PC-9 (cell line): ENCODE data around the gene MBOAT2.

Source experiments
- EZH2 ChIP-seq: fragments of 200-600 bp; sonication (generic); IDR thresholded peaks from 2 replicates; pipeline ENCODE4 v1.8.0; 2017; ENCODE audit warnings: antibody characterized with exemption, low read depth
- TF ChIP-seq, protein P1 (sequence below): fragments of 200-600 bp; sonication (generic); conservative IDR thresholded peaks from 2 replicates; pipeline ENCODE4 v1.6.1; 2017; ENCODE audit warnings: mixed run types, antibody characterized with exemption, mild to moderate bottlenecking, moderate library complexity

DNA sequence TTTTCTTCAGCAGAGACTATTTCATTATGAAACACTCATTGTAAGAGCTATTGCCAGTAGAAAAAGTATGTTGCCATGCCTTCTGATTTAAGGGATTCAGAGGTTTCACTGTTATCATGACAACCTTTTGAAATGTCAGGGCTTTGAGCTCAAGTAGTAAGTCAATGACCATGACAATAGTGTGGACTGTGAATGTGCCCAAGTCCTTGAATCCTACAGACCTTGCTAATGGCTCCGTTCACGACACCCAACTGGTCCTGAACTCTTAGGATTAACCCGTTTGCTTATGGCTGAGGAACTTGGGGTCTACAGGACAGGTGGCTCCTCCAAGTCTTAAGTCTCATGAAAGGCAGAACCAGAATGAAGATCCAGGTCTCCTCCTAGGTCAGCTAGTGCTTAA, 148.5 kb downstream of the MBOAT2 start:
- TF ChIP-seq, protein P1, sequence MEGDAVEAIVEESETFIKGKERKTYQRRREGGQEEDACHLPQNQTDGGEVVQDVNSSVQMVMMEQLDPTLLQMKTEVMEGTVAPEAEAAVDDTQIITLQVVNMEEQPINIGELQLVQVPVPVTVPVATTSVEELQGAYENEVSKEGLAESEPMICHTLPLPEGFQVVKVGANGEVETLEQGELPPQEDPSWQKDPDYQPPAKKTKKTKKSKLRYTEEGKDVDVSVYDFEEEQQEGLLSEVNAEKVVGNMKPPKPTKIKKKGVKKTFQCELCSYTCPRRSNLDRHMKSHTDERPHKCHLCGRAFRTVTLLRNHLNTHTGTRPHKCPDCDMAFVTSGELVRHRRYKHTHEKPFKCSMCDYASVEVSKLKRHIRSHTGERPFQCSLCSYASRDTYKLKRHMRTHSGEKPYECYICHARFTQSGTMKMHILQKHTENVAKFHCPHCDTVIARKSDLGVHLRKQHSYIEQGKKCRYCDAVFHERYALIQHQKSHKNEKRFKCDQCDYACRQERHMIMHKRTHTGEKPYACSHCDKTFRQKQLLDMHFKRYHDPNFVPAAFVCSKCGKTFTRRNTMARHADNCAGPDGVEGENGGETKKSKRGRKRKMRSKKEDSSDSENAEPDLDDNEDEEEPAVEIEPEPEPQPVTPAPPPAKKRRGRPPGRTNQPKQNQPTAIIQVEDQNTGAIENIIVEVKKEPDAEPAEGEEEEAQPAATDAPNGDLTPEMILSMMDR: no peak
- no peak for TF ChIP-seq EZH2
